Panc1 (cell line): ENCODE results near the gene LILRB3. TPM values are rescaled to one million over a fixed set of nuclear protein-coding genes. Genes with fewer than 3 reads are reported as not detected.
A peak's percentile ranks its signal among the peaks of the same experiment; 100 is the strongest.

Source experiments
- ATAC-seq: fragments of 200-7000 bp; cut with Tn5 transposase; 2 replicates; pipeline ENCODE4 v1.9.1; 2020; ENCODE audit warnings: mild to moderate bottlenecking, moderate library complexity
- BruUV-seq: library from RNA; stranded (reverse); fragments of 400-500 nt; replicated peaks from 2 replicates; lab custom pipeline; 2021; lab: Mats Ljungman, UMichigan
- CTCF ChIA-PET: fragments of 300-600 bp; sonication (Branson Sonifier 250); formaldehyde crosslinking; loops from one replicate; lab custom pipeline; 2022; ENCODE audit warnings: antibody characterized with exemption; lab: Charles Lee
- POLR2A ChIA-PET: fragments of 300-600 bp; sonication (Branson Sonifier 250); formaldehyde crosslinking; loops from one replicate; lab custom pipeline; 2022; ENCODE audit warnings: antibody characterized with exemption; lab: Charles Lee
- DNase-seq: peaks from one replicate; pipeline ENCODE4 v3.0.0-alpha.2; 2010; ENCODE audit warnings: low read depth, low spot score
- H3K27ac ChIP-seq: 2 replicates; pipeline ENCODE4 v1.5.1; 2011; ENCODE audit warnings: mild to moderate bottlenecking, low read length, inconsistent platforms
- H3K27me3 ChIP-seq: fragments of 200-500 bp; sonication (Bioruptor generic); 2 replicates; pipeline ENCODE4 v1.6.0; 2014; ENCODE audit warnings: low read length, inconsistent platforms; ENCODE audit not compliant: control insufficient read depth, insufficient read depth
- H3K36me3 ChIP-seq: fragments of 200-500 bp; sonication (Bioruptor generic); 2 replicates; pipeline ENCODE4 v1.5.1; 2014; ENCODE audit warnings: inconsistent platforms, mild to moderate bottlenecking, low read length, moderate library complexity; ENCODE audit not compliant: control insufficient read depth, insufficient read depth
- H3K4me1 ChIP-seq: 2 replicates; pipeline ENCODE4 v1.5.1; 2011; ENCODE audit warnings: inconsistent platforms, mild to moderate bottlenecking, low read length, moderate library complexity; ENCODE audit not compliant: control insufficient read depth, insufficient read depth
- H3K4me3 ChIP-seq, 2 experiments: 2 replicates each; pipeline ENCODE4 v1.5.1; 2011 to 2012; ENCODE audit warnings: low read depth in 2 of 2, low read length in 2 of 2, mild to moderate bottlenecking in 2 of 2, inconsistent platforms in 1 of 2, moderate library complexity in 1 of 2
- H3K9me3 ChIP-seq: fragments of 200-500 bp; sonication (Bioruptor generic); 2 replicates; pipeline ENCODE4 v1.5.1; 2014; ENCODE audit warnings: low read depth, mild to moderate bottlenecking, inconsistent platforms, low read length, moderate library complexity; ENCODE audit not compliant: control insufficient read depth, insufficient read depth
- CTCF ChIP-seq: fragments of 450-650 bp; IDR thresholded peaks from 2 replicates; pipeline ENCODE4 v1.5.1; 2017; ENCODE audit warnings: mild to moderate bottlenecking
- POLR2AphosphoS5 ChIP-seq: IDR thresholded peaks from 2 replicates; pipeline ENCODE4 v1.6.1; 2012; ENCODE audit warnings: mild to moderate bottlenecking, low read depth, low read length, moderate library complexity
- SIN3A ChIP-seq: IDR thresholded peaks from 2 replicates; pipeline ENCODE4 v1.6.1; 2012; ENCODE audit warnings: low read depth, mild to moderate bottlenecking, low read length, moderate library complexity, borderline replicate concordance; ENCODE audit not compliant: insufficient read depth
- TCF7L2 ChIP-seq: IDR thresholded peaks from 2 replicates; pipeline ENCODE4 v1.6.1; 2011; ENCODE audit warnings: mild to moderate bottlenecking, low read depth, low read length, inconsistent platforms
- in situ Hi-C: cut with HindIII; loops from 2 replicates; pipeline ENCODE4 v1.10.0; 2016; ENCODE audit warnings: low sequenced_read_pairs, low pct_unique_long_range_greater_than_20kb
- intact Hi-C: fragments of 100-400 bp; cut with micrococcal nuclease; formaldehyde crosslinking; loops from one replicate; pipeline ENCODE4 v1.10.0; 2022; ENCODE audit not compliant: unreplicated experiment
- total RNA-seq: library from RNA; stranded (reverse); gene quantifications from one replicate; pipeline ENCODE4 v1.2.1, GENCODE V29; 2021; ENCODE audit not compliant: unreplicated experiment
- TF ChIP-seq, protein P1 (sequence below), 2 experiments: IDR thresholded peaks; 2 replicates each; pipeline ENCODE4 v1.6.1; 2011 to 2012; ENCODE audit warnings: low read depth in 2 of 2, control low read depth in 1 of 2, low read length in 1 of 2, mild to moderate bottlenecking in 1 of 2, moderate library complexity in 1 of 2; ENCODE audit not compliant: insufficient read depth in 1 of 2

Gene LILRB3
- total RNA-seq, 1 experiment from 2014 or later: 0.18 TPM

DNA sequence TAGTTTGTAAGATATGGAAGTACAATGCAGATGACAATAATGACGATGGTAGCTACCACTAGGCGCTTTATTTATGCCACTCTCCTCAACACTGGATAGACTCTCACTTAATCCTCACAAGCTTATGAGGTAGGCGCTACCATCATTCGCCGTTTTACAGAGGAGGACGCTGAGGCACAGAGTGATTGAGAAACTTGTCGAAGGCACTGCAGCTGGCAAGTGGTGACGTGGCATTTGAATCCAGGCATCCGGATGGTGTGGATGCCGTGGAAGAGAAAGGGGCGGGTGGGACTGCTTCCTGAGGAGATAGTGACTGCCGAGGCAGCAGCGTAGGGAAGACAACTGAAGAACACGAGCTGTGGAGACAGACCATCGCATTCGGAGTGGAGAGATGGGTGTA is 23.4 kb downstream of the LILRB3 start:
- ATAC-seq (no peak), DNase-seq (no peak)
- POLR2A ChIA-PET: interaction anchor here (0.5 to 2.7 kb wide), 3 partner anchors 9 to 852 kb away, joined by 3 to 18 read pairs (median 5); partner anchors contain the start of genes MBOAT7 and TSEN34
- Histone ChIP-seq H3K4me3 (no peak overlapping the region), H3K9me3 (no peaks in the 10 kb centered on the region), H3K4me1 (peaks cover 26% of the 10 kb centered on the region), H3K36me3 (peaks cover 25% of the 10 kb centered on the region), H3K27ac (peak overlapping the region; percentile 19; the same call in 1 of the 2 replicates), H3K27me3 (no peaks in the 10 kb centered on the region)
- TF ChIP-seq, protein P1, sequence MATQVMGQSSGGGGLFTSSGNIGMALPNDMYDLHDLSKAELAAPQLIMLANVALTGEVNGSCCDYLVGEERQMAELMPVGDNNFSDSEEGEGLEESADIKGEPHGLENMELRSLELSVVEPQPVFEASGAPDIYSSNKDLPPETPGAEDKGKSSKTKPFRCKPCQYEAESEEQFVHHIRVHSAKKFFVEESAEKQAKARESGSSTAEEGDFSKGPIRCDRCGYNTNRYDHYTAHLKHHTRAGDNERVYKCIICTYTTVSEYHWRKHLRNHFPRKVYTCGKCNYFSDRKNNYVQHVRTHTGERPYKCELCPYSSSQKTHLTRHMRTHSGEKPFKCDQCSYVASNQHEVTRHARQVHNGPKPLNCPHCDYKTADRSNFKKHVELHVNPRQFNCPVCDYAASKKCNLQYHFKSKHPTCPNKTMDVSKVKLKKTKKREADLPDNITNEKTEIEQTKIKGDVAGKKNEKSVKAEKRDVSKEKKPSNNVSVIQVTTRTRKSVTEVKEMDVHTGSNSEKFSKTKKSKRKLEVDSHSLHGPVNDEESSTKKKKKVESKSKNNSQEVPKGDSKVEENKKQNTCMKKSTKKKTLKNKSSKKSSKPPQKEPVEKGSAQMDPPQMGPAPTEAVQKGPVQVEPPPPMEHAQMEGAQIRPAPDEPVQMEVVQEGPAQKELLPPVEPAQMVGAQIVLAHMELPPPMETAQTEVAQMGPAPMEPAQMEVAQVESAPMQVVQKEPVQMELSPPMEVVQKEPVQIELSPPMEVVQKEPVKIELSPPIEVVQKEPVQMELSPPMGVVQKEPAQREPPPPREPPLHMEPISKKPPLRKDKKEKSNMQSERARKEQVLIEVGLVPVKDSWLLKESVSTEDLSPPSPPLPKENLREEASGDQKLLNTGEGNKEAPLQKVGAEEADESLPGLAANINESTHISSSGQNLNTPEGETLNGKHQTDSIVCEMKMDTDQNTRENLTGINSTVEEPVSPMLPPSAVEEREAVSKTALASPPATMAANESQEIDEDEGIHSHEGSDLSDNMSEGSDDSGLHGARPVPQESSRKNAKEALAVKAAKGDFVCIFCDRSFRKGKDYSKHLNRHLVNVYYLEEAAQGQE (IDR thresholded peaks at IDR 0.05; ENCODE audit: insufficient read depth in 1 of 2, low read depth in 2 of 2, low read length in 1 of 2): no peak
- no peak for TF ChIP-seq SIN3A
- no peak for TF ChIP-seq TCF7L2
- 0 out of 2 replicates have a peak, but pooled peaks have one; percentile 30 for TF ChIP-seq POLR2AphosphoS5
- TF ChIP-seq CTCF: no peak
- BruUV-seq: no TSS peak
- in situ Hi-C loops: no loop called here
- CTCF ChIA-PET: no interaction called here
- intact Hi-C loops: no loop called here

- in situ Hi-C loops: no loop called here
- peaks cover 10% of the 10 kb centered on the region for H3K4me1 ChIP-seq
- H3K27me3 ChIP-seq: no peaks in the 10 kb centered on the region
- no peak overlapping the region for H3K27ac ChIP-seq
- no peaks in the 10 kb centered on the region for H3K9me3 ChIP-seq
- no peak for TF ChIP-seq TCF7L2
- TF ChIP-seq SIN3A: no peak
- no peak for TF ChIP-seq POLR2AphosphoS5
- TF ChIP-seq, protein P1 (IDR thresholded peaks at IDR 0.05; ENCODE audit: insufficient read depth in 1 of 2, low read depth in 2 of 2, low read length in 1 of 2): no peak
- TF ChIP-seq CTCF: no peak
- DNase-seq (no peak), ATAC-seq (no peak)
- H3K36me3 ChIP-seq: peaks cover 22% of the 10 kb centered on the region
- BruUV-seq: no TSS peak
- ChIA-PET POLR2A (no interaction called here), CTCF (no interaction called here)
- intact Hi-C loops: no loop called here
- H3K4me3 ChIP-seq: no peak overlapping the region
These were observed 25.7 kb downstream of the LILRB3 start for GRCh38 chr19:54197121-54197520.
